Heart left ventricle (tissue), 13 donors: ENCODE measurements around the gene TRIP6.

Source experiments
- CTCF ChIP-seq, 12 donors: fragments of 200-600 bp; sonication (generic) in 4 of 12; IDR thresholded peaks; one replicate each; pipeline versions ENCODE4 v1.5.0 to v1.8.0; 2018 to 2022; ENCODE audit warnings: antibody characterized with exemption in 12 of 12, mild to moderate bottlenecking in 5 of 12
- POLR2A ChIP-seq, 2 donors: fragments of 450-650 bp; IDR thresholded peaks; one replicate each; pipeline ENCODE4 v1.6.1; 2017; ENCODE audit warnings: antibody characterized with exemption in 2 of 2, mild to moderate bottlenecking in 2 of 2, moderate library complexity in 2 of 2
- donor health status: ischemic (EF 13 %, LVEDD 7.1; RV severe dilation, severe dysfunction).
- donor health status: DM: no; HTN: yes; CAD: no.
- donor health status: DM: no; HTN: no; CAD: no.
- donor health status: ischemic (EF 25% LVEDD 6.9; RV normal size, moderate dysfunction).
- donor health status: ischemic (EF 25% LVEDD 5.7; RV mildly dilated, moderate dysfunction).
- donor health status: ischemic (EF 35%, LVEDD 5.7; RV mildly dilated, moderate dysfunction).
- donor health status: nonischemic (EF 11% LVEDD 7.7; RV severe dilation, severe dysfunction).
- donor health status: DM: yes; HTN: yes; CAD: no.
- donor health status: PGD.
- donor health status: ischemic (EF 29% LVEDD 5.4; RV normal size, mild dysfunction).
- donor health status: nonischemic (EF 23%, LVEDD 6.1; RV moderate dilation, normal function).

GRCh38 chr7:100899432-100899831 is 32.2 kb downstream of the TRIP6 start:
- no peak for TF ChIP-seq CTCF (IDR thresholded peaks at IDR 0.05)
- TF ChIP-seq POLR2A (IDR thresholded peaks at IDR 0.05) = no peak
